Activated naive CD8-positive, alpha-beta T cell (primary cell): ENCODE data around the gene CDKAL1.

Source experiments
- H3K27ac Mint-ChIP-seq: one replicate; pipeline ENCODE4 v1.8.0; 2021; ENCODE audit warnings: mixed read lengths
- H3K27me3 Mint-ChIP-seq: one replicate; pipeline ENCODE4 v1.8.0; 2021; ENCODE audit warnings: mixed read lengths
- H3K36me3 Mint-ChIP-seq: one replicate; pipeline ENCODE4 v1.8.0; 2021; ENCODE audit warnings: mixed read lengths
- H3K4me1 Mint-ChIP-seq: one replicate; pipeline ENCODE4 v1.8.0; 2021; ENCODE audit warnings: low read depth, mixed read lengths
- H3K4me3 Mint-ChIP-seq: one replicate; pipeline ENCODE4 v1.8.0; 2021; ENCODE audit warnings: mild to moderate bottlenecking, mixed read lengths
- H3K9me3 Mint-ChIP-seq: one replicate; pipeline ENCODE4 v1.8.0; 2021; ENCODE audit warnings: low read depth, mixed read lengths

Gene CDKAL1

GRCh38 chr6:20998748-20999448 is 464.6 kb downstream of the CDKAL1 start:
- H3K4me1 Mint-ChIP-seq = no peaks in the 10 kb centered on the region
- no peaks in the 10 kb centered on the region for H3K9me3 Mint-ChIP-seq
- H3K4me3 Mint-ChIP-seq = no peak overlapping the region
- no peak overlapping the region for H3K27ac Mint-ChIP-seq
- peaks cover 49% of the 10 kb centered on the region for H3K36me3 Mint-ChIP-seq
- H3K27me3 Mint-ChIP-seq = no peaks in the 10 kb centered on the region

DNA sequence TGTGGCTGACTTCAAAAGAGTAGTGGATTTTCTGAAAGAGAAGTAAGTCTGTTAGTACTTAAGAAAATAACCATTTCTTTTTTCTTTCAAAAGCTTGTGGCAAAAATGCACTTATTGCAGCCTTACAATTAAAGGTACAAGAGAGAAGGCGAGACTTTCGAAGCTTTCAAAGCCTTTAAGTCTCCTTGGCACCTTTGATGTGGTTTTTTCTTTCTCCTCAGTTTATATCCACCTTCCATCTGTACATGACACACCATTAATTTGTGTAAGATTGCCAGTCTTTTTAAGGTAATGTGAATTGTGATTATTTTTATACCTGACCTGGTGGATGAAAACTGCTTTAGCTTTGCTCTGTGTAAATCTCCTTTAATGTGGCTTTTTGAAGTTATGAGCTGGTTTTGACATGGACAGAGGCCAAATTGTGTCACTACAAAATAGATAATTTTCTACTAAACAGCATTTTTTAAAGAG is 466.1 kb downstream of the CDKAL1 start:
- Mint-ChIP-seq H3K27ac (no peak overlapping the region), H3K27me3 (no peaks in the 10 kb centered on the region), H3K36me3 (peaks cover 49% of the 10 kb centered on the region), H3K4me1 (no peaks in the 10 kb centered on the region), H3K4me3 (no peak overlapping the region), H3K9me3 (no peaks in the 10 kb centered on the region)

- H3K27me3 Mint-ChIP-seq = no peaks in the 10 kb centered on the region
- no peaks in the 10 kb centered on the region for H3K4me1 Mint-ChIP-seq
- peaks cover 53% of the 10 kb centered on the region for H3K36me3 Mint-ChIP-seq
- H3K27ac Mint-ChIP-seq = no peak overlapping the region
- no peak overlapping the region for H3K4me3 Mint-ChIP-seq
- H3K9me3 Mint-ChIP-seq = no peaks in the 10 kb centered on the region
These were observed 467.5 kb downstream of the CDKAL1 start for GRCh38 chr6:21001736-21002135.

DNA sequence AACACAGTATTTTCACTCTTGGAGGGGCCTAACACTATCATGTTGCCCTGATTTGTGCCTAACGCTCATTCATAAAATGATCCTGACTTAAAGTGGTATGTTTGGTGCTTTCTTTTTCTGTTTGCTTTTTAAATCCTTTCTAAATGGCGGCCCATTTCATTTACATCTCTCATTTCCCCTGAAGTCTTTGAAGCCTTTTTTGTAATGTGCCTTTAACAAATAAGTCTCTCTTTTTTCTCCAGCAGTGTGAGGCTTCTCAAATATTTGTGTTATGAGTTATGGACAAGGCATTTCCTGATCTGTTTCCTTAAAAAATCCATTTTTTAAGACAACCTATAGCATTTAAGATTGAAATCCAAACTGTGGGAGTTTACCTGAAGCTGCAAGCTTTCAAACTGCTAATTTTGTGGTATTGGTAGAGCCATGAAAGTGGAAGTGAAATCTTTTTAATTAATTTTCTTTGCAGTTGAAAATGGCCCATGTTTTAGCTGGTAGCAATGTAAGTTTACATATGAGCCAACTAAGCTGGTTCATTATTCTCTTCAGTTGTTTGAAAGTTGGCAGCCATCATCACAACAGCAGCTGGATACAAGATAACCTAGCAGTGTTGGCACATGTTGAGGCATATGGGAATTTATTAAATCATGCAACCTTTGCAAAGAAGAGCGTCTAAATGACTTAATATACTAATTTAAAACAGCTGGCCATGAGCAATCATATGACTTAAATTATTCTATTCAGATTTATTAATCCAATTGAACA is 469.7 kb downstream of the CDKAL1 start:
- Mint-ChIP-seq H3K27ac (no peak overlapping the region), H3K9me3 (no peaks in the 10 kb centered on the region), H3K27me3 (no peaks in the 10 kb centered on the region), H3K36me3 (peaks cover 52% of the 10 kb centered on the region), H3K4me3 (no peak overlapping the region), H3K4me1 (no peaks in the 10 kb centered on the region)

DNA sequence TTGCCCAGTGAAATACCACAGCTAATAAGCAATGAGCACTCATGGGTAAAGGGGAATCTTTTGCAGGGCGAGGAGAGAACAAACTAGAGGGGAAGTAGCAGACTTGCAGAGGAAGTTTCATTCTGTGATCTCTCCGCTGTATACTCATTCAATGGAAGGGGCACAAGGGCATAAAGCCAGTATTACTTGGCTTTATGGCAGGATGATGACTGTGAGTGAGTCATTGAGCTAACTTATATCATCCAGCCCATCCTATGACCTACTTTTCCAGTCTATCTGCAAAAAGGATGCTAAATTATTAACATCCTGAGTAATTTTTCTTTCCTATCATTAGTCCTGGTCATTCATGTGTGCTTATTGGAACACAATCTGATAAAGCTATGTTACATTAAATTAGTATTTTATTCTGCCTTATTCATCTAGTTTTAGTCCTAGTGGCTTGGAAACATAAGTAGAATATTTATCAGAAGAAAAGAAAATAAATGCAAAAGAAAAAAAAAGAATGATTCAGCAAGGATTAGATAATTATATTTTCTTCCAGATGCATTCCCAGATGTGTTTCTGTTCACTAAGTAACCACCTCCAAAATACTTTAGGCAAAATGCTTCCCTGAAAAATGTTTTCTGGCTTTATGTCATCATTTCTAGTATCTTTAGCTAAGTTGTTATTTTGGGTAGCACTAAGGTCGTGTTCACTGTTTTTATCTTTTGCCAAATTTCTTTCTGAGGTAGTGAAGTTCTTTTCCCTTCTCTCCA is 471.7 kb downstream of the CDKAL1 start:
- Mint-ChIP-seq H3K27me3 (no peaks in the 10 kb centered on the region), H3K4me3 (no peak overlapping the region), H3K27ac (no peak overlapping the region), H3K9me3 (no peaks in the 10 kb centered on the region), H3K4me1 (no peaks in the 10 kb centered on the region), H3K36me3 (peaks cover 51% of the 10 kb centered on the region)

DNA sequence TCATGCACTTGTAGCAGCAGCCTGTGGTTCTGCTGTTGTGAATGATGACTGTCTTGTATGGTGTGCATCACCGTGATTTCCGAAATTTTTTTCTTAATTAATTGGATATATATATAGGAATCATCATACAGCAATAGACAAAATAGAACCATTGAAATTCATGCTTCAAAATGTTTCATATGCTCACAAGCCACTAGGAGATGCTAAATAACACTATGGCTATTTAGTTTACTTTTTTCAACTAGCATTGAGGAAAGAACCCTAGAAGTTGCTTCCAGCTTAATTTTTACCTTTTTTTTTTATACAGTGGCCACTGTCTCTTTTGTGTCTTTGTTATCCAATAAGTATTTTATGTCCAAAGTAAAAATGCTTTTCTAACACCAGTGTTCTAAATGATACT is 485.4 kb downstream of the CDKAL1 start:
- H3K9me3 Mint-ChIP-seq = peaks cover 4% of the 10 kb centered on the region
- peaks cover 30% of the 10 kb centered on the region for H3K36me3 Mint-ChIP-seq
- no peaks in the 10 kb centered on the region for H3K27me3 Mint-ChIP-seq

GRCh38 chr6:21022343-21023107 is 488.3 kb downstream of the CDKAL1 start:
- peaks cover 34% of the 10 kb centered on the region for H3K36me3 Mint-ChIP-seq
- no peaks in the 10 kb centered on the region for H3K4me1 Mint-ChIP-seq
- H3K27ac Mint-ChIP-seq = no peak overlapping the region
- H3K4me3 Mint-ChIP-seq = no peak overlapping the region
- peaks cover 13% of the 10 kb centered on the region for H3K9me3 Mint-ChIP-seq
- H3K27me3 Mint-ChIP-seq = no peaks in the 10 kb centered on the region

More for the DNA sequence above, 485.4 kb downstream of the CDKAL1 start:
- no peaks in the 10 kb centered on the region for H3K4me1 Mint-ChIP-seq
- no peak overlapping the region for H3K4me3 Mint-ChIP-seq
- H3K27ac Mint-ChIP-seq = no peak overlapping the region

DNA sequence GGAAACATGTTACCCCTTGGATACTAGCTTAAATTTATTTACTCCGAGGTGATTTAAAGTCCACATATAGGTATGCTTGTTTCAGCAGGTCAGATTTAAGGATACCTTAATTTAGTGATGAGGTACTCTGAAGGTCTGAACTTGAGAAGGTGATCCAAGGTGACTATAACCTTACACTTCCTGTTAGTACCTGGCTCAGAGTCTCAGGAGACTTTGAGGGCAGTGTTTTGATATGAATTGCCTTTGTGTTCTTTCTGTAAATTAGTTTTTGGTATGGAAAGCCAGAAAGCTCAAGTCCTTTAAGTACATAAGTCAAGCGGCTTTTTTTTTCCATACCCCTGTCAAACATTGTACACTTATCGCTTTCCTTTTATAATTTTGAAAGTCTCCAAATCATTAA is 489.0 kb downstream of the CDKAL1 start:
- Mint-ChIP-seq H3K36me3 (peaks cover 39% of the 10 kb centered on the region), H3K4me1 (no peaks in the 10 kb centered on the region), H3K27ac (no peak overlapping the region), H3K27me3 (no peaks in the 10 kb centered on the region), H3K4me3 (no peak overlapping the region), H3K9me3 (peaks cover 13% of the 10 kb centered on the region)

GRCh38 chr6:21024616-21025015 is 490.4 kb downstream of the CDKAL1 start:
- H3K36me3 Mint-ChIP-seq = peaks cover 48% of the 10 kb centered on the region
- H3K4me3 Mint-ChIP-seq = no peak overlapping the region
- no peaks in the 10 kb centered on the region for H3K4me1 Mint-ChIP-seq

GRCh38 chr6:21026576-21027273 is 492.5 kb downstream of the CDKAL1 start:
- H3K36me3 Mint-ChIP-seq = peaks cover 53% of the 10 kb centered on the region

More at GRCh38 chr6:21024616-21025015, 490.4 kb downstream of the CDKAL1 start:
- H3K27ac Mint-ChIP-seq = no peak overlapping the region
- peaks cover 13% of the 10 kb centered on the region for H3K9me3 Mint-ChIP-seq
- no peaks in the 10 kb centered on the region for H3K27me3 Mint-ChIP-seq

GRCh38 chr6:21027507-21027906 is 493.2 kb downstream of the CDKAL1 start:
- no peak overlapping the region for H3K4me3 Mint-ChIP-seq
- no peaks in the 10 kb centered on the region for H3K27me3 Mint-ChIP-seq
- H3K4me1 Mint-ChIP-seq = no peaks in the 10 kb centered on the region

More at GRCh38 chr6:21026576-21027273, 492.5 kb downstream of the CDKAL1 start:
- Mint-ChIP-seq H3K4me1 (no peaks in the 10 kb centered on the region), H3K4me3 (no peak overlapping the region), H3K9me3 (peaks cover 12% of the 10 kb centered on the region), H3K27ac (no peak overlapping the region), H3K27me3 (no peaks in the 10 kb centered on the region)

DNA sequence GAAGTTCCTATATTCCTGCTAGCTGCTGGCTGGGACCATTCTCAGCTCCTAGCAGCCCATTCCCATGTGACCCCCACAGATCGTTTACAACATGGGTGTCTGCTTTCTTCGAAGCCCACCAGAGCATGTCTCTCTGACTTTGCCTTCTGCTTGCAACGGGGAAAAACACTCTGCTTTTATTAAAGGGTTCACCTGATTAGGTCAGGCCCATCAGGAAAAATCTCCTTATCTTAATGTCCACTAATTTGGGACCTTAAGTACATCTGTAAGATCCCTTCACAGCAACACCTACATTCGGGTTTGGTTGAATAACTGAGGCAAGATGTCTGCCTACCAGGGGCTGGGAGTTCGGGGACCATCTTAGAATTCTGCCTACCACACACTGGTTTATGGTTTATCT is 496.9 kb downstream of the CDKAL1 start:
- Mint-ChIP-seq H3K4me1 (no peaks in the 10 kb centered on the region), H3K36me3 (peaks cover 40% of the 10 kb centered on the region), H3K27me3 (no peaks in the 10 kb centered on the region), H3K27ac (no peak overlapping the region), H3K4me3 (no peak overlapping the region), H3K9me3 (peaks cover 6% of the 10 kb centered on the region)

More at GRCh38 chr6:21027507-21027906, 493.2 kb downstream of the CDKAL1 start:
- H3K27ac Mint-ChIP-seq = no peak overlapping the region
- H3K9me3 Mint-ChIP-seq = peaks cover 9% of the 10 kb centered on the region
- H3K36me3 Mint-ChIP-seq = peaks cover 50% of the 10 kb centered on the region

GRCh38 chr6:21033084-21033483 is 498.8 kb downstream of the CDKAL1 start:
- H3K9me3 Mint-ChIP-seq = no peaks in the 10 kb centered on the region
- no peaks in the 10 kb centered on the region for H3K27me3 Mint-ChIP-seq
- no peak overlapping the region for H3K27ac Mint-ChIP-seq
- peaks cover 29% of the 10 kb centered on the region for H3K36me3 Mint-ChIP-seq
- H3K4me3 Mint-ChIP-seq = no peak overlapping the region
- no peaks in the 10 kb centered on the region for H3K4me1 Mint-ChIP-seq

- H3K27me3 Mint-ChIP-seq = no peaks in the 10 kb centered on the region
- no peaks in the 10 kb centered on the region for H3K4me1 Mint-ChIP-seq
- H3K36me3 Mint-ChIP-seq = peaks cover 26% of the 10 kb centered on the region
- no peak overlapping the region for H3K27ac Mint-ChIP-seq
- H3K4me3 Mint-ChIP-seq = no peak overlapping the region
- no peaks in the 10 kb centered on the region for H3K9me3 Mint-ChIP-seq
These were observed 499.3 kb downstream of the CDKAL1 start for GRCh38 chr6:21033575-21034026.
